Measurements from ENCODE around the gene NPHS1.
A peak's percentile ranks its signal among the peaks of the same experiment; 100 is the strongest.
"Not testable (repeated sequence)": the region's sequence is repeated elsewhere in the genome, so short reads cannot be mapped to it uniquely, and the experiment has no call there.

Gene NPHS1

GRCh38 chr19:35852029-35852780 lies at the start of gene NPHS1:
Gene NPHS1, minus strand, starts transcription at chr19:35852504. Its CDS starts 667 bp downstream, at chr19:35851837.
- DNase-seq (ENCODE audit: low spot score): no peak

- DNase-seq (ENCODE audit: low spot score): no peak
Observed at GRCh38 chr19:35901055-35901644, 48.8 kb upstream of the NPHS1 start.

- peak; percentile 91 for DNase-seq (ENCODE audit: low spot score)
Observed at GRCh38 chr19:35899547-35900214, 47.4 kb upstream of the NPHS1 start.

- DNase-seq (ENCODE audit: low spot score): no peak
Observed at GRCh38 chr19:35898499-35898809, 46.1 kb upstream of the NPHS1 start.

GRCh38 chr19:35897706-35898451 lies 45.6 kb upstream of the NPHS1 start:
- DNase-seq (ENCODE audit: low spot score): no peak

GRCh38 chr19:35896643-35897040 lies 44.3 kb upstream of the NPHS1 start:
- DNase-seq (ENCODE audit: low spot score): no peak

- DNase-seq (ENCODE audit: low spot score): no peak
Observed at GRCh38 chr19:35895911-35896642, 43.8 kb upstream of the NPHS1 start.

GRCh38 chr19:35894342-35894741 lies 42.0 kb upstream of the NPHS1 start:
- no peak for DNase-seq (ENCODE audit: low spot score)

- DNase-seq (ENCODE audit: low spot score): not testable (repeated sequence)
Observed at GRCh38 chr19:35891819-35892218, 39.5 kb upstream of the NPHS1 start.

GRCh38 chr19:35890113-35890650 lies 37.9 kb upstream of the NPHS1 start:
- no peak for DNase-seq (ENCODE audit: low spot score)

GRCh38 chr19:35889370-35890112 lies 37.2 kb upstream of the NPHS1 start:
- no peak for DNase-seq (ENCODE audit: low spot score)

GRCh38 chr19:35888398-35888797 lies 36.1 kb upstream of the NPHS1 start:
- DNase-seq (ENCODE audit: low spot score): no peak

GRCh38 chr19:35887197-35887596 lies 34.9 kb upstream of the NPHS1 start:
- DNase-seq (ENCODE audit: low spot score): no peak

- no peak for DNase-seq (ENCODE audit: low spot score)
Observed at GRCh38 chr19:35885904-35886303, 33.6 kb upstream of the NPHS1 start.

- DNase-seq (ENCODE audit: low spot score): no peak
Observed at GRCh38 chr19:35885225-35885738, 33.0 kb upstream of the NPHS1 start.

- DNase-seq (ENCODE audit: low spot score): peak; percentile 17
Observed at GRCh38 chr19:35883882-35884281, 31.6 kb upstream of the NPHS1 start.

GRCh38 chr19:35882114-35882832 lies 30.0 kb upstream of the NPHS1 start:
- peak; percentile 97 for DNase-seq (ENCODE audit: low spot score)

- DNase-seq (ENCODE audit: low spot score): peak; percentile 80
Observed at GRCh38 chr19:35879770-35880317, 27.5 kb upstream of the NPHS1 start.

- DNase-seq (ENCODE audit: low spot score): no peak
Observed at GRCh38 chr19:35879068-35879467, 26.8 kb upstream of the NPHS1 start.
